Measurements from ENCODE around the gene KCNAB2.

Gene KCNAB2

GRCh38 chr1:6045561-6045960 is at the start of gene KCNAB2:
Gene KCNAB2 (plus strand): TSS chr1:6045888. CDS start chr1:6051537, 5,649 bp downstream.
- no peak for TF ChIP-seq ZNF274 (IDR thresholded peaks at IDR 0.05; ENCODE audit: low read depth, low read length)
- H3K4me3 ChIP-seq (ENCODE audit: low read length), result no peak within 1 kb of the TSS

GRCh38 chr1:5996641-5997270 is 48.9 kb upstream of the KCNAB2 start:
- no peak for TF ChIP-seq ZNF274 (IDR thresholded peaks at IDR 0.05; ENCODE audit: low read depth, low read length)
- no peak overlapping the region for H3K4me3 ChIP-seq (ENCODE audit: low read length)

GRCh38 chr1:5997316-5997715 is 48.4 kb upstream of the KCNAB2 start:
- no peak for TF ChIP-seq ZNF274 (IDR thresholded peaks at IDR 0.05; ENCODE audit: low read depth, low read length)
- no peak overlapping the region for H3K4me3 ChIP-seq (ENCODE audit: low read length)

- TF ChIP-seq ZNF274 (IDR thresholded peaks at IDR 0.05; ENCODE audit: low read depth, low read length), result no peak
- H3K4me3 ChIP-seq (ENCODE audit: low read length), result no peak overlapping the region
Measured at GRCh38 chr1:5998051-5998905, 47.4 kb upstream of the KCNAB2 start.

GRCh38 chr1:5998906-5999301 is 46.8 kb upstream of the KCNAB2 start:
- no peak overlapping the region for H3K4me3 ChIP-seq (ENCODE audit: low read length)
- no peak for TF ChIP-seq ZNF274 (IDR thresholded peaks at IDR 0.05; ENCODE audit: low read depth, low read length)

GRCh38 chr1:5999711-6000443 is 45.8 kb upstream of the KCNAB2 start:
- no peak overlapping the region for H3K4me3 ChIP-seq (ENCODE audit: low read length)
- TF ChIP-seq ZNF274 (IDR thresholded peaks at IDR 0.05; ENCODE audit: low read depth, low read length), result no peak

- H3K4me3 ChIP-seq (ENCODE audit: low read length), result no peak overlapping the region
- no peak for TF ChIP-seq ZNF274 (IDR thresholded peaks at IDR 0.05; ENCODE audit: low read depth, low read length)
Measured at GRCh38 chr1:6000444-6001288, 45.0 kb upstream of the KCNAB2 start.

GRCh38 chr1:6001992-6002576 is 43.6 kb upstream of the KCNAB2 start:
- TF ChIP-seq ZNF274 (IDR thresholded peaks at IDR 0.05; ENCODE audit: low read depth, low read length), result no peak
- no peak overlapping the region for H3K4me3 ChIP-seq (ENCODE audit: low read length)

- TF ChIP-seq ZNF274 (IDR thresholded peaks at IDR 0.05; ENCODE audit: low read depth, low read length), result no peak
- H3K4me3 ChIP-seq (ENCODE audit: low read length), result no peak overlapping the region
Measured at GRCh38 chr1:6002714-6003501, 42.8 kb upstream of the KCNAB2 start.

GRCh38 chr1:6003568-6004411 is 41.9 kb upstream of the KCNAB2 start:
- no peak for TF ChIP-seq ZNF274 (IDR thresholded peaks at IDR 0.05; ENCODE audit: low read depth, low read length)
- no peak overlapping the region for H3K4me3 ChIP-seq (ENCODE audit: low read length)

GRCh38 chr1:6004412-6005123 is 41.1 kb upstream of the KCNAB2 start:
- TF ChIP-seq ZNF274 (IDR thresholded peaks at IDR 0.05; ENCODE audit: low read depth, low read length), result no peak
- H3K4me3 ChIP-seq (ENCODE audit: low read length), result no peak overlapping the region
